ENCODE data around the gene VKORC1. TPM values are rescaled to one million over a fixed set of nuclear protein-coding genes. Genes with fewer than 3 reads are reported as not detected.
A peak's percentile ranks its signal among the peaks of the same experiment; 100 is the strongest.

VKORC1 gene
- polyA plus RNA-seq, 4 donors = 54.4 to 87.8 (median 80.6) TPM

GRCh38 chr16:31063495-31063842 lies 31.1 kb downstream of the VKORC1 start:
- peaks cover 0 to 35% (median 8%) of the 10 kb centered on the region in 3 donors for H3K36me3 ChIP-seq (ENCODE audit: control insufficient read depth in 3 of 3, insufficient read depth in 2 of 3, low read depth in 1 of 3, low read length in 3 of 3)
- H3K27me3 ChIP-seq (ENCODE audit: control insufficient read depth in 3 of 3, insufficient read depth in 3 of 3, low read length in 3 of 3) = no peaks in the 10 kb centered on the region
- H3K4me1 ChIP-seq (ENCODE audit: control insufficient read depth in 3 of 3, insufficient read depth in 2 of 3, low read depth in 1 of 3, low read length in 2 of 3) = no peaks in the 10 kb centered on the region
- no peak overlapping the region for H3K27ac ChIP-seq (ENCODE audit: low read depth in 1 of 3, low read length in 2 of 3)
- 94 to 96% (median 95%) methylated on average over 9 of the region's 9 CpGs for WGBS, 3 donors
- H3K4me3 ChIP-seq (ENCODE audit: low read depth in 1 of 3, low read length in 3 of 3) = no peak overlapping the region
- H3K9me3 ChIP-seq (ENCODE audit: control insufficient read depth in 2 of 2, insufficient read depth in 1 of 2, low read depth in 1 of 2, low read length in 1 of 2) = no peaks in the 10 kb centered on the region
- no peak for FAIRE-seq
- no peak for DNase-seq

- Histone ChIP-seq H3K36me3 (ENCODE audit: control insufficient read depth in 3 of 3, insufficient read depth in 2 of 3, low read depth in 1 of 3, low read length in 3 of 3) (peaks cover 0 to 43% (median 8%) of the 10 kb centered on the region in 3 donors), H3K27me3 (ENCODE audit: control insufficient read depth in 3 of 3, insufficient read depth in 3 of 3, low read length in 3 of 3) (no peaks in the 10 kb centered on the region), H3K9me3 (ENCODE audit: control insufficient read depth in 2 of 2, insufficient read depth in 1 of 2, low read depth in 1 of 2, low read length in 1 of 2) (no peaks in the 10 kb centered on the region), H3K4me3 (ENCODE audit: low read depth in 1 of 3, low read length in 3 of 3) (no peak overlapping the region), H3K27ac (ENCODE audit: low read depth in 1 of 3, low read length in 2 of 3) (no peak overlapping the region), H3K4me1 (ENCODE audit: control insufficient read depth in 3 of 3, insufficient read depth in 2 of 3, low read depth in 1 of 3, low read length in 2 of 3) (no peaks in the 10 kb centered on the region)
- FAIRE-seq = no peak
- no peak for DNase-seq
- WGBS, 3 donors = 97% methylated on average over 48 to 54 of the region's 54 CpGs
Measured at GRCh38 chr16:31061813-31062440, 32.7 kb downstream of the VKORC1 start.

- Histone ChIP-seq H3K36me3 (ENCODE audit: control insufficient read depth in 3 of 3, insufficient read depth in 2 of 3, low read depth in 1 of 3, low read length in 3 of 3) (peaks cover 0 to 42% (median 8%) of the 10 kb centered on the region in 3 donors), H3K9me3 (ENCODE audit: control insufficient read depth in 2 of 2, insufficient read depth in 1 of 2, low read depth in 1 of 2, low read length in 1 of 2) (no peaks in the 10 kb centered on the region), H3K27me3 (ENCODE audit: control insufficient read depth in 3 of 3, insufficient read depth in 3 of 3, low read length in 3 of 3) (no peaks in the 10 kb centered on the region), H3K4me1 (ENCODE audit: control insufficient read depth in 3 of 3, insufficient read depth in 2 of 3, low read depth in 1 of 3, low read length in 2 of 3) (no peaks in the 10 kb centered on the region), H3K4me3 (ENCODE audit: low read depth in 1 of 3, low read length in 3 of 3) (no peak overlapping the region), H3K27ac (ENCODE audit: low read depth in 1 of 3, low read length in 2 of 3) (no peak overlapping the region)
- WGBS, 3 donors = 95 to 98% (median 95%) methylated on average over 37 to 42 of the region's 42 CpGs
- DNase-seq (no peak), FAIRE-seq (no peak)
Measured at GRCh38 chr16:31061126-31061812, 33.3 kb downstream of the VKORC1 start.

GRCh38 chr16:31055613-31056012 lies 39.0 kb downstream of the VKORC1 start:
- DNase-seq = no peak
- Histone ChIP-seq H3K4me1 (ENCODE audit: control insufficient read depth in 3 of 3, insufficient read depth in 2 of 3, low read depth in 1 of 3, low read length in 2 of 3) (peaks cover 0 to 3% (median 0%) of the 10 kb centered on the region in 3 donors), H3K36me3 (ENCODE audit: control insufficient read depth in 3 of 3, insufficient read depth in 2 of 3, low read depth in 1 of 3, low read length in 3 of 3) (peaks cover 0 to 12% (median 0%) of the 10 kb centered on the region in 3 donors), H3K4me3 (ENCODE audit: low read depth in 1 of 3, low read length in 3 of 3) (no peak overlapping the region), H3K9me3 (ENCODE audit: control insufficient read depth in 2 of 2, insufficient read depth in 1 of 2, low read depth in 1 of 2, low read length in 1 of 2) (no peaks in the 10 kb centered on the region), H3K27me3 (ENCODE audit: control insufficient read depth in 3 of 3, insufficient read depth in 3 of 3, low read length in 3 of 3) (no peaks in the 10 kb centered on the region), H3K27ac (ENCODE audit: low read depth in 1 of 3, low read length in 2 of 3) (no peak overlapping the region)
- 82 to 93% (median 83%) methylated on average over 4 of the region's 4 CpGs for WGBS, 3 donors
- no peak for FAIRE-seq

- H3K27ac ChIP-seq (ENCODE audit: low read depth in 1 of 3, low read length in 2 of 3) = peak overlapping the region in 1 of 3 donors; percentile 23
- no peak overlapping the region for H3K4me3 ChIP-seq (ENCODE audit: low read depth in 1 of 3, low read length in 3 of 3)
- no peaks in the 10 kb centered on the region for H3K36me3 ChIP-seq (ENCODE audit: control insufficient read depth in 3 of 3, insufficient read depth in 2 of 3, low read depth in 1 of 3, low read length in 3 of 3)
- H3K27me3 ChIP-seq (ENCODE audit: control insufficient read depth in 3 of 3, insufficient read depth in 3 of 3, low read length in 3 of 3) = no peaks in the 10 kb centered on the region
- H3K4me1 ChIP-seq (ENCODE audit: control insufficient read depth in 3 of 3, insufficient read depth in 2 of 3, low read depth in 1 of 3, low read length in 2 of 3) = peaks cover 0 to 3% (median 0%) of the 10 kb centered on the region in 3 donors
- WGBS, 3 donors = 9 to 52% (median 10%) methylated on average over 2 of the region's 2 CpGs
- no peaks in the 10 kb centered on the region for H3K9me3 ChIP-seq (ENCODE audit: control insufficient read depth in 2 of 2, insufficient read depth in 1 of 2, low read depth in 1 of 2, low read length in 1 of 2)
- no peak for FAIRE-seq
- DNase-seq = peak; percentile 81 to 86
Measured at GRCh38 chr16:31052114-31052513, 42.5 kb downstream of the VKORC1 start.

- Histone ChIP-seq H3K9me3 (ENCODE audit: control insufficient read depth in 2 of 2, insufficient read depth in 1 of 2, low read depth in 1 of 2, low read length in 1 of 2) (no peaks in the 10 kb centered on the region), H3K36me3 (ENCODE audit: control insufficient read depth in 3 of 3, insufficient read depth in 2 of 3, low read depth in 1 of 3, low read length in 3 of 3) (no peaks in the 10 kb centered on the region), H3K4me3 (ENCODE audit: low read depth in 1 of 3, low read length in 3 of 3) (no peak overlapping the region), H3K27me3 (ENCODE audit: control insufficient read depth in 3 of 3, insufficient read depth in 3 of 3, low read length in 3 of 3) (no peaks in the 10 kb centered on the region), H3K27ac (ENCODE audit: low read depth in 1 of 3, low read length in 2 of 3) (no peak overlapping the region), H3K4me1 (ENCODE audit: control insufficient read depth in 3 of 3, insufficient read depth in 2 of 3, low read depth in 1 of 3, low read length in 2 of 3) (peaks cover 0 to 3% (median 0%) of the 10 kb centered on the region in 3 donors)
- 76 to 81% (median 80%) methylated on average over 10 of the region's 10 CpGs for WGBS, 3 donors
- DNase-seq (no peak), FAIRE-seq (no peak)
Measured at GRCh38 chr16:31050280-31051030, 44.1 kb downstream of the VKORC1 start.

GRCh38 chr16:31043898-31044481 lies 50.6 kb downstream of the VKORC1 start:
- Histone ChIP-seq H3K36me3 (ENCODE audit: control insufficient read depth in 3 of 3, insufficient read depth in 2 of 3, low read depth in 1 of 3, low read length in 3 of 3) (peaks cover 11 to 24% (median 14%) of the 10 kb centered on the region in 3 donors), H3K4me1 (ENCODE audit: control insufficient read depth in 3 of 3, insufficient read depth in 2 of 3, low read depth in 1 of 3, low read length in 2 of 3) (peaks cover 0 to 9% (median 0%) of the 10 kb centered on the region in 3 donors), H3K9me3 (ENCODE audit: control insufficient read depth in 2 of 2, insufficient read depth in 1 of 2, low read depth in 1 of 2, low read length in 1 of 2) (no peaks in the 10 kb centered on the region), H3K27ac (ENCODE audit: low read depth in 1 of 3, low read length in 2 of 3) (peak overlapping the region in 1 of 3 donors; percentile 46), H3K4me3 (ENCODE audit: low read depth in 1 of 3, low read length in 3 of 3) (no peak overlapping the region), H3K27me3 (ENCODE audit: control insufficient read depth in 3 of 3, insufficient read depth in 3 of 3, low read length in 3 of 3) (no peaks in the 10 kb centered on the region)
- DNase-seq = peak; percentile 55 to 81
- no peak for FAIRE-seq
- 63 to 77% (median 64%) methylated on average over 4 of the region's 4 CpGs for WGBS, 3 donors

- no peaks in the 10 kb centered on the region for H3K27me3 ChIP-seq (ENCODE audit: control insufficient read depth in 3 of 3, insufficient read depth in 3 of 3, low read length in 3 of 3)
- H3K36me3 ChIP-seq (ENCODE audit: control insufficient read depth in 3 of 3, insufficient read depth in 2 of 3, low read depth in 1 of 3, low read length in 3 of 3) = peaks cover 16 to 30% (median 19%) of the 10 kb centered on the region in 3 donors
- H3K27ac ChIP-seq (ENCODE audit: low read depth in 1 of 3, low read length in 2 of 3) = peak overlapping the region in 1 of 3 donors; percentile 9
- no peaks in the 10 kb centered on the region for H3K9me3 ChIP-seq (ENCODE audit: control insufficient read depth in 2 of 2, insufficient read depth in 1 of 2, low read depth in 1 of 2, low read length in 1 of 2)
- H3K4me1 ChIP-seq (ENCODE audit: control insufficient read depth in 3 of 3, insufficient read depth in 2 of 3, low read depth in 1 of 3, low read length in 2 of 3) = peaks cover 0 to 9% (median 0%) of the 10 kb centered on the region in 3 donors
- WGBS, 3 donors = 40 to 68% (median 42%) methylated on average over 1 of the region's 1 CpG
- DNase-seq (peak in 1 of 2 donors; percentile 43), FAIRE-seq (no peak)
- H3K4me3 ChIP-seq (ENCODE audit: low read depth in 1 of 3, low read length in 3 of 3) = no peak overlapping the region
Measured at GRCh38 chr16:31043352-31043751, 51.2 kb downstream of the VKORC1 start.

All from small intestine (tissue), 7 donors.